RWPE2 (cell line): ENCODE results near the gene CHST13.

Experiments used
- ATAC-seq: fragments of 200-7000 bp; cut with Tn5 transposase; 3 replicates; pipeline ENCODE4 v1.9.1; 2021; ENCODE audit warnings: low read depth
- DNase-seq: peaks from one replicate; pipeline ENCODE4 v3.0.0-alpha.2; 2020; ENCODE audit warnings: low spot score
- H3K27ac ChIP-seq: fragments of 450-650 bp; 2 replicates; pipeline ENCODE4 v1.5.1; 2017; ENCODE audit warnings: mild to moderate bottlenecking; ENCODE audit not compliant: poor library complexity, severe bottlenecking
- H3K27me3 ChIP-seq: fragments of 250-450 bp; sonication (Bioruptor Pico); 2 replicates; pipeline ENCODE4 v1.5.1; 2021; ENCODE audit warnings: mild to moderate bottlenecking, moderate library complexity; ENCODE audit not compliant: insufficient read depth, poor library complexity, severe bottlenecking
- H3K36me3 ChIP-seq: fragments of 250-450 bp; sonication (Bioruptor Pico); 2 replicates; pipeline ENCODE4 v1.5.1; 2020; ENCODE audit warnings: low read depth, mild to moderate bottlenecking, moderate library complexity
- H3K4me1 ChIP-seq: fragments of 250-450 bp; sonication (Bioruptor Pico); 2 replicates; pipeline ENCODE4 v1.5.1; 2021; ENCODE audit warnings: mild to moderate bottlenecking, moderate library complexity; ENCODE audit not compliant: insufficient read depth, poor library complexity, severe bottlenecking
- H3K4me3 ChIP-seq: fragments of 250-450 bp; sonication (Bioruptor Pico); 2 replicates; pipeline ENCODE4 v1.5.1; 2021; ENCODE audit warnings: mild to moderate bottlenecking, moderate library complexity; ENCODE audit not compliant: severe bottlenecking
- H3K9me3 ChIP-seq: fragments of 250-450 bp; sonication (Bioruptor Pico); 2 replicates; pipeline ENCODE4 v1.5.1; 2021; ENCODE audit warnings: mild to moderate bottlenecking, moderate library complexity; ENCODE audit not compliant: severe bottlenecking
- TF ChIP-seq, protein P1 (sequence below): fragments of 450-650 bp; IDR thresholded peaks from one replicate; pipeline ENCODE4 v1.5.1; 2017; ENCODE audit warnings: mild to moderate bottlenecking, moderate library complexity; ENCODE audit not compliant: poor library complexity, severe bottlenecking

CHST13 gene

DNA sequence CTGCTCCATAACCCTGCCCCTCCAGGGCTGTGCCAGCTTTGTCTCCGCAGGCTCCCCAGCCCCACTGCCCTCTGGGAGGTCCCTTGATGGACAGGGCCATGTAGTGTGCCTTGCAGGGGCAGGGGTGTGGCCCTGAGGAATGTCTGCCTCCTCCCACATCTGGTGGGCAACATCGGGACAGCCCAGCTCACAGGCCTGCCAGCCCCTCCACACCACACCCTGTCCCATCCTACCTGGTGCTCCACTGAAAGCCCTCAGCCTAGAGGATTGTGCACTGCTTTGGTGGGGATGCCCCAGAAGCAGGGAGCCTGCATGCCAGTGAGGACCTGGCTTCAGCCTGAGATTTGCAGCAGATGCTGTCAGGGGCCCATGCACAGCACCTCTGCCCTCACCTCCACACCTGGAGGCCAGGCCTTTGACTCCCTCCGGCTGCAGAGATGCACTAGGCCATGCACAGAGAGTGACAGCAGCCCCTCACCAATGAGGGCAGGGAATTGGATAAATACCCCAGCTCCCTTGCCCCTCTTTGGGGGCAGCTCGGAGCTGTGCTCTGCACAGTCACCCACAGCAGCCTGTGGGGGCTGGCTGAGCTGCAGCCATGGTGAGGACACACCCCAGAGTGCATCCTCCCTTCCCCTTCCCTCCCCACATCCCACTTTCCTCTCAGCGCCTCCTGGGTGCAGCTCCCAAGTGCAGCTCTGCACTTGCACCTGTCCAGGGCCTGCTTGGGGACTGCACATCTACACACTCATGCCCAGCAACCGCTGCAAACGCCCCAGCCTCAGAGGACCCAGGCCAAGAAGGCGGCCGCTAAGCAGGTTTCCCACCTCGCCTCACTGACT, 32.1 kb downstream of the CHST13 start:
- TF ChIP-seq, protein P1, sequence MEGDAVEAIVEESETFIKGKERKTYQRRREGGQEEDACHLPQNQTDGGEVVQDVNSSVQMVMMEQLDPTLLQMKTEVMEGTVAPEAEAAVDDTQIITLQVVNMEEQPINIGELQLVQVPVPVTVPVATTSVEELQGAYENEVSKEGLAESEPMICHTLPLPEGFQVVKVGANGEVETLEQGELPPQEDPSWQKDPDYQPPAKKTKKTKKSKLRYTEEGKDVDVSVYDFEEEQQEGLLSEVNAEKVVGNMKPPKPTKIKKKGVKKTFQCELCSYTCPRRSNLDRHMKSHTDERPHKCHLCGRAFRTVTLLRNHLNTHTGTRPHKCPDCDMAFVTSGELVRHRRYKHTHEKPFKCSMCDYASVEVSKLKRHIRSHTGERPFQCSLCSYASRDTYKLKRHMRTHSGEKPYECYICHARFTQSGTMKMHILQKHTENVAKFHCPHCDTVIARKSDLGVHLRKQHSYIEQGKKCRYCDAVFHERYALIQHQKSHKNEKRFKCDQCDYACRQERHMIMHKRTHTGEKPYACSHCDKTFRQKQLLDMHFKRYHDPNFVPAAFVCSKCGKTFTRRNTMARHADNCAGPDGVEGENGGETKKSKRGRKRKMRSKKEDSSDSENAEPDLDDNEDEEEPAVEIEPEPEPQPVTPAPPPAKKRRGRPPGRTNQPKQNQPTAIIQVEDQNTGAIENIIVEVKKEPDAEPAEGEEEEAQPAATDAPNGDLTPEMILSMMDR, result no peak

DNA sequence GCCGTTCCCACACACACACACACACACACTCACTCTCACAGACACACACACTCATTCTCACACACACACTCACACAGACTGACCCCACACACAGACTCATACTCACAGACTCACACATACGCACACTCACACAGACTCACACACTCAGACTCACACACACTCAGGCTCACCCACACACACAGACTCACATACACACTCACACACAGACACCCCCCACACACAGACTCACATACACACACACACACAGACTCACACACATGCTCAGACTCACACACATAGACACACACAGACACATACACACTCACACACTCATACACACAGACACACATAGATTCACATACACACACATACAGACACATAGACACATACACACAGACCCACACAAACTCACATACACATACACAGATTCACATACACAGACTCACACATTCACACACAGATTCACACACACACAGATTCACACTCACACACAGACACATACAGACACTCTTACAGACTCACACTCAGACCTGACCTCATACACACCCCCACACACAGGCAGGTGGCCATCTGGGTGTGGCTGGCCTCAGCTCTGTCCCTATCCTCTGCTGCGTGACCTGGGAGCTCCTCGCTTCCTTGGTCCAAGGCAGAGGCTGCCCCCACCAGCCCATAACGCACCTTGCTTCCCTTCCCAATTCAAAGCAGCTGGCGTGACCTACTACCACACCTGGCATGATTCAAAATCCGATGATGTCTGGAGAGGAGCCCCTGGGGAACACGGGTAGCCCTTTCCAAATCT, 32.9 kb downstream of the CHST13 start:
- H3K27ac ChIP-seq, result no peak overlapping the region
- H3K36me3 ChIP-seq, result no peaks in the 10 kb centered on the region
- peaks cover 2% of the 10 kb centered on the region for H3K27me3 ChIP-seq
- TF ChIP-seq, protein P1, result no peak
- DNase-seq (no peak), ATAC-seq (no peak)
- no peaks in the 10 kb centered on the region for H3K4me1 ChIP-seq
- H3K4me3 ChIP-seq, result no peak overlapping the region
- H3K9me3 ChIP-seq, result no peaks in the 10 kb centered on the region

More for the DNA sequence above, 32.1 kb downstream of the CHST13 start:
- Histone ChIP-seq H3K27me3 (no peaks in the 10 kb centered on the region), H3K27ac (no peak overlapping the region), H3K36me3 (no peaks in the 10 kb centered on the region), H3K4me1 (no peaks in the 10 kb centered on the region), H3K4me3 (no peak overlapping the region), H3K9me3 (no peaks in the 10 kb centered on the region)
- DNase-seq (no peak), ATAC-seq (no peak)

DNA sequence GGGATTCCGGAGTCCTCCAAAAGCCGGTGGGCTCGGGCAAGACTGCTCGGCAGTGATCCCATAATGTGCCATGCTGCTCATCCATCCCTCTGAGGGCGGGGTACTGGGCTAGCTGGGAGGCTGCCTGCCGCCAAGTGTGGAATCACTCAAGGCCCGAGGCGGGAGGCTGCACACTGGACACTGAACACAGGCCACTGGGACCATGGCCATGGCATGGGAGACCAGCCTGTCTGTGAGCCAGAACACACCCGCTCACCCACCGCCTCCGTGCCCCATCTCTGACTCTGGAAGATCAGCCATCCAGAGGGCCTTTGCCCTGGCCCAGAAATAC, 33.4 kb downstream of the CHST13 start:
- TF ChIP-seq, protein P1, result no peak
- Histone ChIP-seq H3K36me3 (no peaks in the 10 kb centered on the region), H3K27me3 (peaks cover 5% of the 10 kb centered on the region), H3K9me3 (no peaks in the 10 kb centered on the region), H3K4me3 (no peak overlapping the region), H3K27ac (no peak overlapping the region), H3K4me1 (no peaks in the 10 kb centered on the region)
- DNase-seq (no peak), ATAC-seq (no peak)

DNA sequence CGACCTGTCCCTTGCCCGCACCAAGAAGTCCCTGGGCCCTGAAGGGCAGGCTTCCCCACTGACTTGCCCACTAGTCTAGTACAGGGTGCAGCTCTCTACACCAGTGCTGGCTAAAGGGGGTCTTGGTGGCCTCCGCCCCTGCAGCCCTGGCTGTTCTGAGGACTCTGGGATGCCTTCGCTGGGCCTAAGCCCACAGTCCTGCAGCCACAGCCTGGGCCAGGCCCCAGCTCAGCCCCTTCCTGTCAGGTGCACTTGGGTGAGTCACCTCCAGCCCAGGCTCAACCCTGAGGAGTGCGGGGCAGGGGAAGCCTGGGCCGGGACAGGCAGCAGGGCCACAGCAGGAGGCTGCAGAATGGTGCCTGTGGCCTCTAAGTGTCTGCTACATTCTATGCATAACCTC, 33.8 kb downstream of the CHST13 start:
- Histone ChIP-seq H3K4me1 (no peaks in the 10 kb centered on the region), H3K4me3 (no peak overlapping the region), H3K36me3 (no peaks in the 10 kb centered on the region), H3K27me3 (peaks cover 5% of the 10 kb centered on the region), H3K27ac (no peak overlapping the region), H3K9me3 (peaks cover under 1% of the 10 kb centered on the region)
- DNase-seq (no peak), ATAC-seq (no peak)
- TF ChIP-seq, protein P1, result no peak
